NB4 (cell line): ENCODE data around the gene ULBP1.
"Not testable (repeated sequence)": the region's sequence is repeated elsewhere in the genome, so short reads cannot be mapped to it uniquely, and the experiment has no call there.

Experiments used
- DNase-seq: peaks from one replicate; pipeline ENCODE4 v3.0.0; 2010; ENCODE audit warnings: low read depth
- H3K4me3 ChIP-seq: one replicate; pipeline ENCODE4 v1.5.1; 2011; ENCODE audit warnings: mild to moderate bottlenecking, low read depth, low read length, moderate library complexity
- MYC ChIP-seq: IDR thresholded peaks from 2 replicates; pipeline ENCODE4 v1.6.1; 2011; ENCODE audit warnings: low read depth, low read length
- POLR2A ChIP-seq: IDR thresholded peaks from 2 replicates; pipeline ENCODE4 v1.6.1; 2011; ENCODE audit warnings: mild to moderate bottlenecking; ENCODE audit not compliant: insufficient read length; ENCODE audit errors: extremely low read depth
- TF ChIP-seq, protein P1 (sequence below): IDR thresholded peaks from 2 replicates; pipeline ENCODE4 v1.6.1; 2011; ENCODE audit warnings: low read depth, low read length
- TF ChIP-seq, protein P2 (sequence below): IDR thresholded peaks from one replicate; pipeline ENCODE4 v1.5.1; 2012; ENCODE audit warnings: low read depth, low read length

The ULBP1 gene

DNA sequence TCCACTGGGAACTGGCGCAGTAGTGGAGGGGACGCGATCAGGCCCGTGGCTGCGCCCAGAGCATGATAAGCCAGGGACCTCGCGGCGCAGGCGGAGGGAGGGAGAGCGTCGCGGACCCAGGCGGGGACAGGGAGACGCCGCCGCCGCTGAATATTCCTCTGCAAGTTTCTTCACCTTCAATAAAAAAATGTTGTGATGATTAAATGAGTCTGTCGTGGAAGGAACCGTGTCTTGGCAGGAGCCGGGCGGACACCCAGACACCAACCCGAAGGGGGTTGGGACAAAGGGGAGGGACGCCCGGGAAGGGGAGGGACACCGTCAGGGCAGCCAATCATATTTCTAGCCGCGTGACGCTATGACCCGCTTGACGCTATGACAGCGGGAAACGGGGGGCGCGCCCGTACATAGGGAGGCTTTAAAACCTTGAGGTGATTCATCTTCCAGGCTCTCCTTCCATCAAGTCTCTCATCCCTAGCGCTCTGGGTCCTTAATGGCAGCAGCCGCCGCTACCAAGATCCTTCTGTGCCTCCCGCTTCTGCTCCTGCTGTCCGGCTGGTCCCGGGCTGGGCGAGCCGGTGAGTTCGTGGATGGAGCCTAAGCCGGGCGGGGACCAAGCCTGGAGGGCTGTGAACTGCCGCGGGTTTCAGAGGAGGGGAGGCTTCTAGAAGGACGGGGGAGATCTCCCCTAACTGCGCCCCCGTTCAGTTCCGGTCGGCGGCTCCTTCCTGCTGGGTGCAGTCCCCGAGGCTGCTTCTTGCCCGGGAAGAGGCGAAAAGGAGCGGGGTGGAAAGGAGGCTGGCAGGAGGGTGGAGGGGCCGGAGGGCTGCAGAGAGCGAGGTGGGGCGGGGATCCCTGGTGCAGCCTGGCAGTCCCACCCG is 21.9 kb upstream of the ULBP1 start, which contains the start of gene ULBP2:
Gene ULBP2, plus strand, starts transcription at position 432 of the 878 bp plus-strand sequence. Its CDS starts 59 bp downstream, at position 491.
- peak within 1 kb of the TSS; percentile 25 for H3K4me3 ChIP-seq
- DNase-seq: peak; percentile 81
- TF ChIP-seq, protein P1, sequence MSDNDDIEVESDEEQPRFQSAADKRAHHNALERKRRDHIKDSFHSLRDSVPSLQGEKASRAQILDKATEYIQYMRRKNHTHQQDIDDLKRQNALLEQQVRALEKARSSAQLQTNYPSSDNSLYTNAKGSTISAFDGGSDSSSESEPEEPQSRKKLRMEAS: no peak
- TF ChIP-seq MYC (no peak), POLR2A (no peak)
- TF ChIP-seq, protein P2, sequence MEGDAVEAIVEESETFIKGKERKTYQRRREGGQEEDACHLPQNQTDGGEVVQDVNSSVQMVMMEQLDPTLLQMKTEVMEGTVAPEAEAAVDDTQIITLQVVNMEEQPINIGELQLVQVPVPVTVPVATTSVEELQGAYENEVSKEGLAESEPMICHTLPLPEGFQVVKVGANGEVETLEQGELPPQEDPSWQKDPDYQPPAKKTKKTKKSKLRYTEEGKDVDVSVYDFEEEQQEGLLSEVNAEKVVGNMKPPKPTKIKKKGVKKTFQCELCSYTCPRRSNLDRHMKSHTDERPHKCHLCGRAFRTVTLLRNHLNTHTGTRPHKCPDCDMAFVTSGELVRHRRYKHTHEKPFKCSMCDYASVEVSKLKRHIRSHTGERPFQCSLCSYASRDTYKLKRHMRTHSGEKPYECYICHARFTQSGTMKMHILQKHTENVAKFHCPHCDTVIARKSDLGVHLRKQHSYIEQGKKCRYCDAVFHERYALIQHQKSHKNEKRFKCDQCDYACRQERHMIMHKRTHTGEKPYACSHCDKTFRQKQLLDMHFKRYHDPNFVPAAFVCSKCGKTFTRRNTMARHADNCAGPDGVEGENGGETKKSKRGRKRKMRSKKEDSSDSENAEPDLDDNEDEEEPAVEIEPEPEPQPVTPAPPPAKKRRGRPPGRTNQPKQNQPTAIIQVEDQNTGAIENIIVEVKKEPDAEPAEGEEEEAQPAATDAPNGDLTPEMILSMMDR: no peak

DNA sequence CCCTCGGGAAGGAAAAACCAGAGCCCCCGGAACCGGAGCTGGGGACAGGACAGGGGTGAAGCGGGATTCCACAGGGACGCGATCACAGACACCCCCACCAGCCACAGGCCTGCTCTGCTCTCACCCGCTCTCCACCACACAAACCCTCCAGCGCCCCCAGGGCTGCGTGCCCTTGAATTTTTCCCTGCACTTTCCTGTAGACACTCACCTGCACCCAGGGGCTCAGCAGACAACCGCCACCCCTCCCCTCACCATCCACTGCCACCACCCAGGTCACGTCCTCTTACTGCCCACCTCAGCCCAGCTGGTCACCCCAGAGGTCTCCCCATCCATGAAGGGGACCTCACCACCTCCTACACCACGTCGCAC is 21.3 kb upstream of the ULBP1 start:
- H3K4me3 ChIP-seq: no peak overlapping the region
- TF ChIP-seq, protein P1: no peak
- no peak for TF ChIP-seq POLR2A
- TF ChIP-seq, protein P2: no peak
- TF ChIP-seq MYC: no peak
- no peak for DNase-seq

DNA sequence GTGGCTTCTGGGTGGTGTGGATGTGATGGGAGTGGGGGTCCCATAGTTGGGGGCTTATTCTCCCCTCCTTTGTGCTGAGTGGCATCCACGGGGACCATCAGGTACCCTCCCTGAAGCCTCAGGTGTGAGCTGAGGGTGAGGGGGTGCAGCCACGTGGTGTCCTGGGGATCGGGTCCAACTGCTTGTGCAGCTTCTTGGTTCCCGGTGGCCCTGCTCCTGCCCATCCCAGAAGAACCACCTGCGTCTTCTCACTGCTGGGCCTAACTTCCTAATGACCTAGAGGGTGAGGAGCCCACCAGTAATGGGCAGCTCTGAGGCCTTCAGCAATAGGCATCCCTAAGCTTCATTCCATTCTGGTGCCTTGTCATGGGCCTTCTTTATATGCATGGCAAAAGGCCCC is 20.4 kb upstream of the ULBP1 start:
- DNase-seq, H3K4me3 ChIP-seq: not testable (repeated sequence)

DNA sequence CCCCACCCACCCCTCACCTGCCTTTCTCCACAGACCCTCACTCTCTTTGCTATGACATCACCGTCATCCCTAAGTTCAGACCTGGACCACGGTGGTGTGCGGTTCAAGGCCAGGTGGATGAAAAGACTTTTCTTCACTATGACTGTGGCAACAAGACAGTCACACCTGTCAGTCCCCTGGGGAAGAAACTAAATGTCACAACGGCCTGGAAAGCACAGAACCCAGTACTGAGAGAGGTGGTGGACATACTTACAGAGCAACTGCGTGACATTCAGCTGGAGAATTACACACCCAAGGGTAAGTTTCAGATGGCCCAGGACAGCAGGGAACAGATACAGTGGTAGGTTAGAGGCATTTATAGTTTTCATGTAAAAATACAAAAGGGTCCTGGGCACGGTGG is 18.5 kb upstream of the ULBP1 start:
- DNase-seq, H3K4me3 ChIP-seq: not testable (repeated sequence)

DNA sequence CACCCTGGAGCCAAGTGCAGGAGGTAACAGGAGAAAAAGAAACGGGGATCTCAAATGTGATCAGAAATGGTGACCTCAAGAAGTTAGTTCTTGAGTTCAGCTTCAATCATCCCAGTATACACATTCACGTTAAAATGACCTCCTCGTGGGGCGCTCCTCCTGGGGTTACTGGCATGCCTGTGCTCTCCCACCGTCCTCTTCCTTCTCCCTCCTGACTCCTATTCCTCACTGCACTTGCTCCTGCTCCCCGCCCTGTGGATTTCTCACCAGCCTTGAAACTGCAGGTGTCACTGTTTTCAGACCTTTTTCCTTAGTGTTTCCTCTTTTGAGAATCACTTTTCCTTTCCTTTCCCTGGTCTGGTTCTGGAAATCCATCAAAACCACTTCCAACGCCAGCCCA is 17.1 kb upstream of the ULBP1 start:
- H3K4me3 ChIP-seq, DNase-seq: not testable (repeated sequence)

DNA sequence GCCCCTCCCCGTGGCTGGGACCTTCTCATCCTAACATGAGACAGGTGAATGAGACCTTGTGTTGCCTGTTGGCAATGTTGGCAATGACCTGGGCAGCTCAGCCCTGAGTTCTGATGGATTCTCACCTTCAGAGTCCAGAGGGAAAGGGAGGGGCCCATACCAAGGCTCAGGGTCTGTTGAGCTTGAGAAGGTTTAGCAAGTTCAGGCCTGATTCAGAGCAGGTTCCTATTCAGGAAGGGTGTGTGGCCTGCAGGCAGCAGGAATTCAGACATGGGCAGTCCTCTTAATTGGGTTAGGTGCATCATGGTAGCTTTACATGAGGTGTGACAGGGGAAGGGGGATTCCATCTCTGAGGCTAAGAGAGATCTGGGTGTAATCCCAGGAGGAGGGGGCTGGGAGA is 16.2 kb upstream of the ULBP1 start:
- DNase-seq, H3K4me3 ChIP-seq: not testable (repeated sequence)

DNA sequence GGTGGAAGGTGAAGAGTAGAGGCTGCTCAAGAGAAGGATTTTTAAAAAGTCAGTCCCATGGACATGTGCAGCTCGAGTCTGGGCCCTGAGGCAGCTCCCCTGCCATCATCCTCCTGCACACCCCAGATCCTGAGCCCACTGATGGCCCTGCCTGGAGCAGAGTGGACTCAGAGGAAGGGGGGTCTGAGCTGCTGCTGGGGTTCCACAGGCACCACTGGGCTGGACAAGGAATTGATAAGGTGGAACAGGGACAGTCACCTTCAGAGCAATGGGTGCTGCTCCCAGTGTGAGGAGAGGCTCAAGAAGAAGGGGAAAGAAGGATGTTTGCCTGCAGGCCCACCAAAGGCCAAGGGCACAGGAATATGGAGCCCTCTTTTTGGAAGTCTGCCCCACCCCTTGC is 15.7 kb upstream of the ULBP1 start:
- no peak for TF ChIP-seq MYC
- TF ChIP-seq, protein P1: no peak
- TF ChIP-seq, protein P2: no peak
- no peak for TF ChIP-seq POLR2A
- H3K4me3 ChIP-seq: no peak overlapping the region
- DNase-seq: no peak

DNA sequence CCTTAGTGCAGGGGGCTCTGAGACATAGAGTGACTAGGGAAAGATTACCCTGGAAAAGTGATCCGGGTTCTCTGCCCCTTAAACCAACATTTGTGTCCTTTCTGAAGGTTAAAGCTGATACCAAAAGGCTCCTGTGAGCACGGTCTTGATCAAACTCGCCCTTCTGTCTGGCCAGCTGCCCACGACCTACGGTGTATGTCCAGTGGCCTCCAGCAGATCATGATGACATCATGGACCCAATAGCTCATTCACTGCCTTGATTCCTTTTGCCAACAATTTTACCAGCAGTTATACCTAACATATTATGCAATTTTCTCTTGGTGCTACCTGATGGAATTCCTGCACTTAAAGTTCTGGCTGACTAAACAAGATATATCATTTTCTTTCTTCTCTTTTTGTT is 15.1 kb upstream of the ULBP1 start:
- H3K4me3 ChIP-seq: no peak overlapping the region
- TF ChIP-seq POLR2A (no peak), MYC (no peak)
- TF ChIP-seq, protein P2: no peak
- TF ChIP-seq, protein P1: no peak
- DNase-seq: no peak
